IgD-negative memory B cell (primary cell): ENCODE measurements around the gene WDR70. TPM values are rescaled to one million over a fixed set of nuclear protein-coding genes. Genes with fewer than 3 reads are reported as not detected.
"Not testable (repeated sequence)": the region's sequence is repeated elsewhere in the genome, so short reads cannot be mapped to it uniquely, and the experiment has no call there.

Experiments used
- H3K27ac Mint-ChIP-seq, 3 donors: one replicate each; pipeline ENCODE4 v1.8.0; 2020 to 2022; ENCODE audit warnings: mild to moderate bottlenecking in 3 of 3, mixed read lengths in 3 of 3, moderate library complexity in 1 of 3
- H3K27me3 Mint-ChIP-seq: one replicate; pipeline ENCODE4 v1.8.0; 2021; ENCODE audit warnings: mixed read lengths
- H3K36me3 Mint-ChIP-seq: one replicate; pipeline ENCODE4 v1.8.0; 2020; ENCODE audit warnings: mild to moderate bottlenecking, mixed read lengths
- H3K4me1 Mint-ChIP-seq, 3 donors: one replicate each; pipeline ENCODE4 v1.8.0; 2020 to 2022; ENCODE audit warnings: mixed read lengths in 3 of 3, mild to moderate bottlenecking in 1 of 3
- H3K4me3 Mint-ChIP-seq, 4 donors: one replicate each; pipeline ENCODE4 v1.8.0; 2020 to 2022; ENCODE audit warnings: mild to moderate bottlenecking in 4 of 4, mixed read lengths in 4 of 4, moderate library complexity in 3 of 4
- H3K9me3 Mint-ChIP-seq, 3 donors: one replicate each; pipeline ENCODE4 v1.8.0; 2020 to 2021; ENCODE audit warnings: mixed read lengths in 3 of 3, mild to moderate bottlenecking in 1 of 3
- polyA plus RNA-seq: library from polyadenylated mRNA; unstranded; fragments of 300-500 nt; fragmentation: Illumina TruSeq; gene quantifications from one replicate; pipeline ENCODE4 v1.2.3, GENCODE V29; 2021

WDR70 gene
- polyA plus RNA-seq, 1 donor from 2014 or later = 21.6 TPM

DNA sequence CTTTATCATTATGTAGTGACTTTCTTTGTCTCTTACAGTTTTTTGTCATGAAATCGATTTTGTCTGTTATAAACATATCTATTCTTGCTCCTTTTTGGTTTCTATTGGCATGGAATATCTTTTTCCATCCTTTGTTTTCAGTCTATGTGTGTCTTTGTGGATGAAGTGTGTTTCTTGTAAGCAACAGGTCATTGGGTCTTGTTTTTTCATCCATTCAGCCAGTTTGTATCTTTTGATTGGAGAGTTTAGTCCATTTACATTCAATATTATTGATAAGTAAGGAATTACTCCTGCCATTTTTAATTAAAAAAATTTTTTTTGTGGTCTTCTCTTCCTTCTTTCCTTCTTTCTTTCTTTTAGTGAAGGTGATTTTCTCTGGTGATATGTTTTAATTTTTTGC is 266.6 kb downstream of the WDR70 start:
- Mint-ChIP-seq H3K36me3 (peaks cover 17% of the 10 kb centered on the region), H3K27me3 (no peaks in the 10 kb centered on the region), H3K27ac (peak overlapping the region in 1 of 3 donors; percentile 54), H3K9me3 (peaks cover 8 to 28% (median 17%) of the 10 kb centered on the region in 3 donors), H3K4me1 (peaks cover 0 to 4% (median 0%) of the 10 kb centered on the region in 3 donors), H3K4me3 (no peak overlapping the region)

GRCh38 chr5:37654566-37654965 is 275.4 kb downstream of the WDR70 start:
- not testable (repeated sequence) for H3K27me3 Mint-ChIP-seq, H3K27ac Mint-ChIP-seq, H3K4me1 Mint-ChIP-seq
- H3K9me3 Mint-ChIP-seq = peaks cover 4 to 23% (median 17%) of the 10 kb centered on the region in 3 donors
- peak overlapping the region in 1 of 4 donors; percentile 2 for H3K4me3 Mint-ChIP-seq
- H3K36me3 Mint-ChIP-seq = peaks cover 12% of the 10 kb centered on the region

GRCh38 chr5:37657046-37657445 is 277.9 kb downstream of the WDR70 start:
- H3K36me3 Mint-ChIP-seq = peaks cover 7% of the 10 kb centered on the region
- H3K27ac Mint-ChIP-seq = no peak overlapping the region
- H3K4me1 Mint-ChIP-seq = peaks cover 2 to 5% (median 2%) of the 10 kb centered on the region in 3 donors
- peaks cover 4 to 16% (median 12%) of the 10 kb centered on the region in 3 donors for H3K9me3 Mint-ChIP-seq
- H3K4me3 Mint-ChIP-seq = no peak overlapping the region
- H3K27me3 Mint-ChIP-seq = no peaks in the 10 kb centered on the region

- peaks cover 7% of the 10 kb centered on the region for H3K36me3 Mint-ChIP-seq
- H3K27me3 Mint-ChIP-seq = no peaks in the 10 kb centered on the region
- peaks cover 0 to 5% (median 2%) of the 10 kb centered on the region in 3 donors for H3K4me1 Mint-ChIP-seq
- H3K4me3 Mint-ChIP-seq = no peak overlapping the region
- no peak overlapping the region for H3K27ac Mint-ChIP-seq
- peaks cover 4 to 8% (median 7%) of the 10 kb centered on the region in 3 donors for H3K9me3 Mint-ChIP-seq
Observed at GRCh38 chr5:37658440-37658839, 279.3 kb downstream of the WDR70 start.

- Mint-ChIP-seq H3K27ac (no peak overlapping the region), H3K4me3 (no peak overlapping the region), H3K27me3 (no peaks in the 10 kb centered on the region), H3K9me3 (no peaks in the 10 kb centered on the region), H3K4me1 (peaks cover 0 to 14% (median 2%) of the 10 kb centered on the region in 3 donors), H3K36me3 (peaks cover 5% of the 10 kb centered on the region)
Observed at GRCh38 chr5:37660319-37660718, 281.2 kb downstream of the WDR70 start.

DNA sequence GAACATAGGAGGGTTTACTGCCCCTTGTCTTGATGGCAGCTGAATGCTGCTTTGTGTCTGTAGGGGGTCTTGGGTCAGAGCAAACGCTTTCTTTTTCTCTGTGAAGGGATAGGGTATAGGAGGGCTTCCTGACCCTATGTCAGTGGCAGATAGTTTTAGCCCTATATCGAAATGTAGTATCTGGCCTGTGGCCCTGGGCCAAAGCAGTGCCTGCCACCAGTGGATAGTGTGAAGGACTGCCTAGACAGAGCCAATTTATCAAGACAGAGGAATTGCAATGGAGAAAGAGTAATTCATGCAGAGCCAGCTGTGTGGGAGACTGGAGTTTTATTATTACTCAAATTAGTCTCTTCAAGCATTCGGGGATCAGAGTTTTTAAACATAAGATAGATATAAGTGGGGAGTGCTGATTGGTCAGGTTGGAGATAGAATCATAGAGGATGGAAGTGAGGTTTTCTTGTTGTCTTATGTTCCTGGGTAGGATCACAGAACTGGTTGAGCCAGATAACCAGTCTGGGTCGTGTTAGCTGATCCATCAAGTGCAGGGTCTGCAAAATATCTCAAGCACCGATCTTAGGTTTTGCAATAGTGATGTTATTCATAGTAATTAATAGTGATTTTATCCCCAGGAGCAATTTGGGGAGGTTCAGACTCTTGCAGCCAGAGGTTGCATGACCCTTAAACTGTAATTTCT is 282.3 kb downstream of the WDR70 start:
- peaks cover 0 to 14% (median 2%) of the 10 kb centered on the region in 3 donors for H3K4me1 Mint-ChIP-seq
- no peak overlapping the region for H3K27ac Mint-ChIP-seq
- peaks cover 3% of the 10 kb centered on the region for H3K36me3 Mint-ChIP-seq
- H3K9me3 Mint-ChIP-seq = no peaks in the 10 kb centered on the region
- H3K4me3 Mint-ChIP-seq = no peak overlapping the region
- no peaks in the 10 kb centered on the region for H3K27me3 Mint-ChIP-seq

GRCh38 chr5:37661951-37662350 is 282.8 kb downstream of the WDR70 start:
- no peaks in the 10 kb centered on the region for H3K9me3 Mint-ChIP-seq
- H3K36me3 Mint-ChIP-seq = peaks cover 3% of the 10 kb centered on the region
- no peak overlapping the region for H3K27ac Mint-ChIP-seq
- H3K27me3 Mint-ChIP-seq = no peaks in the 10 kb centered on the region
- H3K4me1 Mint-ChIP-seq = peaks cover 0 to 14% (median 2%) of the 10 kb centered on the region in 3 donors
- H3K4me3 Mint-ChIP-seq = no peak overlapping the region

GRCh38 chr5:37662362-37662761 is 283.2 kb downstream of the WDR70 start:
- H3K9me3 Mint-ChIP-seq = no peaks in the 10 kb centered on the region
- H3K27ac Mint-ChIP-seq = no peak overlapping the region
- no peaks in the 10 kb centered on the region for H3K27me3 Mint-ChIP-seq
- peaks cover 0 to 14% (median 2%) of the 10 kb centered on the region in 3 donors for H3K4me1 Mint-ChIP-seq
- peaks cover 3% of the 10 kb centered on the region for H3K36me3 Mint-ChIP-seq
- no peak overlapping the region for H3K4me3 Mint-ChIP-seq

DNA sequence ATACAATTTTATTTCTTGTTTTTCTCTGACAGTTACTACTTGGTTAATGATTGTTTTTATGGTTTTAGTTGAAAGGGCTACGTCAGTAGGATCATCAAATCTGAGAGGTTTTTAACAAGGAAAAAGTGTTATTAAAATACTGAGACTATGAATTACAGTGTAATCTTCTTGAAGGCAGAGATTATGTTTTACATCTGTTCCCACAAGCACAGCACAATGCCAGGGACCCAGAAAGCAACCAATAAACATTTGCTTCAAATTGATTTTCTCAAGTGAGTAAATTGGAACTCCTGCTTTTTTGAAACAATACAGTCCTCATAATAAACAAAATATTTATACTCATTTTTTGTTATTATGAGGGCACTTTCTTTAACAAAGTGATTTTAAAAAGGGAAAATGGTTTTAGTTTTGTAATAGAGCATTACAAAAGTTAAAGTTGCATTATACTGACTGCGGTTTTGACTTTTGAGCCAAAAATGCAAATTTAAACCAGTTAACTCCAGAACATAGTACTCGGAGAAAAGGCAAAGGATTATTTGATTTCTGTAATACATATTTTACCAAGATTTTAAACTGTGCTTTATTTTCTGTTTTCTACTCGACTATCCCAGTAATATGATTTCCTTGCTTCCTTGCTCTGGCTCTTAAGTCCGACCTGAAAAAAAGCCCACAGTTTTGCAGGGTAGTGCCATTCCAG is 283.8 kb downstream of the WDR70 start:
- Mint-ChIP-seq H3K4me1 (peaks cover 0 to 14% (median 2%) of the 10 kb centered on the region in 3 donors), H3K27me3 (no peaks in the 10 kb centered on the region), H3K27ac (no peak overlapping the region), H3K9me3 (no peaks in the 10 kb centered on the region), H3K4me3 (no peak overlapping the region), H3K36me3 (peaks cover 3% of the 10 kb centered on the region)

- H3K36me3 Mint-ChIP-seq = peaks cover 3% of the 10 kb centered on the region
- peaks cover 0 to 9% (median 0%) of the 10 kb centered on the region in 3 donors for H3K4me1 Mint-ChIP-seq
- H3K27me3 Mint-ChIP-seq = no peaks in the 10 kb centered on the region
- no peaks in the 10 kb centered on the region for H3K9me3 Mint-ChIP-seq
- H3K27ac Mint-ChIP-seq = no peak overlapping the region
- H3K4me3 Mint-ChIP-seq = no peak overlapping the region
Observed at GRCh38 chr5:37663538-37663937, 284.4 kb downstream of the WDR70 start.

GRCh38 chr5:37664551-37664950 is 285.4 kb downstream of the WDR70 start:
- H3K27me3 Mint-ChIP-seq = no peaks in the 10 kb centered on the region
- peaks cover 0 to 2% (median 2%) of the 10 kb centered on the region in 3 donors for H3K9me3 Mint-ChIP-seq
- no peak overlapping the region for H3K27ac Mint-ChIP-seq
- peaks cover 5% of the 10 kb centered on the region for H3K36me3 Mint-ChIP-seq
- H3K4me1 Mint-ChIP-seq = peaks cover 0 to 9% (median 0%) of the 10 kb centered on the region in 3 donors
- no peak overlapping the region for H3K4me3 Mint-ChIP-seq

DNA sequence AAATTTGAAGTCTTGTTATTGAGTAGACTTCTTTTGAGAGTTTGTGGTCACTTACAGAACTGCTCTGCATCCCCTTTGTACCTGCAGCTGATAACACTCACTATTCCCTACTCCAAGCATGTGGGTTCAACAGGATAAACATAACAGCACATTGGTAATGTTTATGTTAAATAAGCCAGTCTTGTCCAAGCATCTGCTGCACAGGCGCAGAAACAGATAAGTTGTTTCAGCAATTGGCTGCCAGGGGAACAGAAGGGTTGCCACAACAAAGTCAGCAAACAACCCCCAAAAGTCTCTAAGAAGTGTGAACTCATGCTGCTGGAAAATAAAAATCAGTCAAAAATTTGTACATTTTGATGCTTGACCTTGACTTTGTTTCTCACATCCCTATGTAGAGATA is 286.2 kb downstream of the WDR70 start:
- no peaks in the 10 kb centered on the region for H3K27me3 Mint-ChIP-seq
- H3K27ac Mint-ChIP-seq = no peak overlapping the region
- H3K9me3 Mint-ChIP-seq = peaks cover 0 to 4% (median 2%) of the 10 kb centered on the region in 3 donors
- H3K4me3 Mint-ChIP-seq = no peak overlapping the region
- H3K4me1 Mint-ChIP-seq = peaks cover 0 to 13% (median 0%) of the 10 kb centered on the region in 3 donors
- peaks cover 5% of the 10 kb centered on the region for H3K36me3 Mint-ChIP-seq

DNA sequence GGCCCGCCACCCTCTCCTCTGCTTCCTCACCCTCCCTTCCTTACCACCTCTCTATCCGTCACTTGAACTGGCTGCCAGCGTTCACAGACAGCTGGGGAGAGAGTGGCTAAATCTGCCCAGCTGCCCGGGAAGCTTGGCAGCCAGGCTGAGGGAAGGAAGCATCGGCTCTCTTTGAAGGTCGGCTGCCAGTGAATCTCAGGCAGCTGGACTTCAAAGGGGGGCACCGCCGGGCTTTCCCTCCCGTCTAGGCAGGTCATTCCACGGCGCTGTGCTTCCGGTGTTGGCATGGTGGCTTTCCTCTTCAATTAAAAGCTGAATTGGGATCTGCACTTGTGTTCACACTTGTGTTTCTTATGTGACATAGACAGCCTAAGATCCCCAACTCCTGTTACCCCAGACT is 286.8 kb downstream of the WDR70 start:
- Mint-ChIP-seq H3K9me3 (peaks cover 0 to 4% (median 2%) of the 10 kb centered on the region in 3 donors), H3K4me3 (no peak overlapping the region), H3K27ac (no peak overlapping the region), H3K36me3 (peaks cover 5% of the 10 kb centered on the region), H3K27me3 (no peaks in the 10 kb centered on the region), H3K4me1 (peaks cover 0 to 13% (median 0%) of the 10 kb centered on the region in 3 donors)

DNA sequence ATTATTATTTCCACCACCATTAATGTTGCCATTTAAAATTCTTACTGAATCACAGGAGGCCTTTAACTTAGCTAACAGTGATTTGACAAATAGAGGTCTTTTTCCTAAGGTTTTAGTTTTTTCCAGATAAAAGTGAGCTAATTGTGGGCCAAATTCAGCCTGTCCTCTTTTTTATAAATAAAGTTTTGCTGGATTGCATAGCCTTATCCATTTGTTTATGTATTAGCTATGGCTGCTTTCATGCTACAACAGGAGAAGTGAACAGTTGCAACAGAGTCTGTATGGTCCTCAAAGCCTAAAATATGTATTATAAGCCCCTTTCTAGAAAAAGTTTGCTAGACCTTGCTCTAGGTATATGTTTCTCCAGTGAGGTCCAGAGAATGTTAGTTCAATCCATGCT is 288.3 kb downstream of the WDR70 start:
- H3K9me3 Mint-ChIP-seq = peaks cover 0 to 4% (median 2%) of the 10 kb centered on the region in 3 donors
- H3K4me3 Mint-ChIP-seq = no peak overlapping the region
- no peaks in the 10 kb centered on the region for H3K27me3 Mint-ChIP-seq
- no peak overlapping the region for H3K27ac Mint-ChIP-seq
- H3K4me1 Mint-ChIP-seq = peaks cover 10 to 27% (median 10%) of the 10 kb centered on the region in 3 donors
- H3K36me3 Mint-ChIP-seq = peaks cover 5% of the 10 kb centered on the region

DNA sequence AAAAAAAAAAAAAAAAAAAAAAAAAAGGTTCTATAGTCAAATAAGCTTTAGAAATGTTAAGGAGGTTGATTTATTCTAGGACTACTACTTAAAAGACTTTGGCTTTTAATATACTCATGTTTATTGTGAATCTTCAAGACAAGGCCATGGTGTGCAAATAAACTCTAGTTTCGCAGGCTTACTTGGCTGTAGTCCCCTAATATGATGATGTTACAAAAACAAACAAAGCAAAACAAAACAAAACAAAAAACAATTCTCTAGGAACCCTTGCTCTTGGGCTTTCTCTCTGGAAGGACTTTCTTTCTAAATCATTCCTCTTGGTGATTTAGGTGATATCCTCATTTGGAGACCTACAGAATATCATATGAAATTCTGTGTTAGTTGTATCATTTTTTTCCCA is 288.7 kb downstream of the WDR70 start:
- Mint-ChIP-seq H3K27me3 (no peaks in the 10 kb centered on the region), H3K27ac (no peak overlapping the region), H3K9me3 (peaks cover 0 to 4% (median 2%) of the 10 kb centered on the region in 3 donors), H3K4me3 (no peak overlapping the region), H3K4me1 (peaks cover 13 to 30% (median 13%) of the 10 kb centered on the region in 3 donors), H3K36me3 (peaks cover 5% of the 10 kb centered on the region)
